Measurements from ENCODE around the gene BEX2.

DNA sequence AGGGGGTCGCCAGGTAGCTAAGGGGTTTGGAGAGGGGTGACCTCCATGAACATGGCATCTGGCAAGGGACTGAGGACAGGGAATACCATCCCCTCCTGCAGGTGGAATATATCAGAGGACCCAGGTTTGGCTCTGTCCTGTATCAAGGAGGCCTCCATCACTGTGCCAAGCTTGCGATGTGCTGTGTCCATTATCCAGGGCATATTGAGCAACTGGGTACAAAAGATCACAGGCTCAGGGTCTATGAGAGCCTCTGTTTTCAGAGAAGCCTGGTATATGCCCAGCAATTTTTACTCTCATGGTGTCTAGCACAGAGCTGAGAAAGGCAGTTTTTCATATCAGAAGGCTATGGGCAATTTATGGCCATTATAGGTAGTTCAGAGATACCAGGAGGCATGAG lies 17.7 kb downstream of the BEX2 start:
- TF ChIP-seq ZFP30 (CRISPR knock-in tag; IDR thresholded peaks at IDR 0.05) (no peak), ZFP3 (CRISPR knock-in tag; IDR thresholded peaks at IDR 0.05) (no peak), TCF4 (CRISPR knock-in tag; IDR thresholded peaks at IDR 0.05; ENCODE audit: borderline replicate concordance) (no peak), ARNTL (CRISPR knock-in tag; IDR thresholded peaks at IDR 0.05; ENCODE audit: borderline replicate concordance, low read depth) (no peak), ESRRG (CRISPR knock-in tag; IDR thresholded peaks at IDR 0.05) (no peak), ZC3H10 (CRISPR knock-in tag; IDR thresholded peaks at IDR 0.05) (no peak)
- TF ChIP-seq, protein P1, sequence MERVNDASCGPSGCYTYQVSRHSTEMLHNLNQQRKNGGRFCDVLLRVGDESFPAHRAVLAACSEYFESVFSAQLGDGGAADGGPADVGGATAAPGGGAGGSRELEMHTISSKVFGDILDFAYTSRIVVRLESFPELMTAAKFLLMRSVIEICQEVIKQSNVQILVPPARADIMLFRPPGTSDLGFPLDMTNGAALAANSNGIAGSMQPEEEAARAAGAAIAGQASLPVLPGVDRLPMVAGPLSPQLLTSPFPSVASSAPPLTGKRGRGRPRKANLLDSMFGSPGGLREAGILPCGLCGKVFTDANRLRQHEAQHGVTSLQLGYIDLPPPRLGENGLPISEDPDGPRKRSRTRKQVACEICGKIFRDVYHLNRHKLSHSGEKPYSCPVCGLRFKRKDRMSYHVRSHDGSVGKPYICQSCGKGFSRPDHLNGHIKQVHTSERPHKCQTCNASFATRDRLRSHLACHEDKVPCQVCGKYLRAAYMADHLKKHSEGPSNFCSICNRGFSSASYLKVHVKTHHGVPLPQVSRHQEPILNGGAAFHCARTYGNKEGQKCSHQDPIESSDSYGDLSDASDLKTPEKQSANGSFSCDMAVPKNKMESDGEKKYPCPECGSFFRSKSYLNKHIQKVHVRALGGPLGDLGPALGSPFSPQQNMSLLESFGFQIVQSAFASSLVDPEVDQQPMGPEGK (CRISPR knock-in tag; IDR thresholded peaks at IDR 0.05; ENCODE audit: borderline replicate concordance), result no peak
